ENCODE data around the gene DTD1.

- TF ChIP-seq CTCF (IDR thresholded peaks at IDR 0.05) (no peak), POLR2A (IDR thresholded peaks at IDR 0.05) (no peak)
Measured at GRCh38 chr20:18692447-18692846, 104.6 kb downstream of the DTD1 start.
